GM18517 (cell line): ENCODE measurements around the gene UBE2L5.
A peak's percentile ranks its signal among the peaks of the same experiment; 100 is the strongest.

Source experiments
- ATAC-seq: cut with Tn5 transposase; IDR thresholded peaks from one replicate; pipeline ENCODE4 v1.9.1; 2021; ENCODE audit warnings: mild to moderate bottlenecking, moderate library complexity; ENCODE audit not compliant: unreplicated experiment

Gene UBE2L5

GRCh38 chr13:30404207-30404606 lies 18.1 kb upstream of the UBE2L5 start:
- ATAC-seq: no peak

GRCh38 chr13:30406779-30407416 lies 15.4 kb upstream of the UBE2L5 start:
- ATAC-seq: no peak

- ATAC-seq: peak; percentile 93
These were observed 13.8 kb upstream of the UBE2L5 start for GRCh38 chr13:30408319-30409101.

GRCh38 chr13:30409886-30410704 lies 12.2 kb upstream of the UBE2L5 start:
- ATAC-seq: no peak

- ATAC-seq: no peak
These were observed 11.6 kb upstream of the UBE2L5 start for GRCh38 chr13:30410705-30411125.

DNA sequence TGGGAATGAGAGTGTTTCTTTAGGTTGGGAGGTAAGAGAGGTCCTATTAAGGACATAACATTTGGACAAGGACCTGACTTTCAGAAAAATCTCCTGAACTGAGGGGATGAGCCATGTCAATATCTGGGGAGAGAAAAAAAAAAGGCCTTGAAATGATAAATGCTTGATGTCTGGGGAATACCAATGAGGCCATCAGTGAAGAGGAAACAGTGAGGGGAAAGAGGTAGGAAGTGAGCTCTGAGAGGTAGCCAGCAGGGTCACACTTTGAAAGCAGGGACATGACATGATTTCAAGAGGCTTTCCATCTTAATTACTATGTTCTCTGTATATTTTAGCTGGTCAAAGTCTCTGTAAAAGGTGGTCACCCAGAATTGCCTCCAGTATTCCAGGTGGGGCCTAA lies 9.9 kb upstream of the UBE2L5 start:
- no peak for ATAC-seq

GRCh38 chr13:30413842-30414241 lies 8.5 kb upstream of the UBE2L5 start:
- no peak for ATAC-seq

DNA sequence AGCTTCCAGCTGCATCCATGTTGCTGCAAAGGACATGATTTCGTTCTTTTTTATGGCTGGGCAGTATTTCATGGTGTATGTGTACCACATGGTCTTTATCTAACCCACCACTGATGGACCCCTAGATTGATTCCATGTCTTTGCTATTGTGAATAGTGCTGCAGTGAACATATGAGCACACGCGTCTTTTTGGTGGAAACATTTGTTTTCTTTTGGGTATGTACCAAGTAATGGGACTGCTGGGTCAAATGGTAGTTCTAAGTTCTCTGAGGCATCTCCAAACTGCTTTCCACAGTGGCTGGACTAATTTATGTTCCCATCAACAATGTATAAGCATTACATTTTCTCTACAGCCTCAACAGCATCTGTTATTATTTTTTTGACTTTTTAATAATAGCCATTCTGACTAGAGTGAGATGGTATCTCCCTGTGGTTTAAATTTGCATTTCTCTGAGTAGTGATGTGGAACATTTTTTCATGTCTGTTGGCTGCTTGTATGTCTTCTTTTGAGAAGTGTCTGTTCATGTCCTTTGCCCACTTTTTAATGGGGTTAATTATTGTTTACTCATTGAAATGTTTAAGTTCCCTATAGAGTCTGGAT lies 6.8 kb upstream of the UBE2L5 start:
- peak; percentile 88 for ATAC-seq

- no peak for ATAC-seq
These were observed 5.8 kb upstream of the UBE2L5 start for GRCh38 chr13:30416471-30416870.

DNA sequence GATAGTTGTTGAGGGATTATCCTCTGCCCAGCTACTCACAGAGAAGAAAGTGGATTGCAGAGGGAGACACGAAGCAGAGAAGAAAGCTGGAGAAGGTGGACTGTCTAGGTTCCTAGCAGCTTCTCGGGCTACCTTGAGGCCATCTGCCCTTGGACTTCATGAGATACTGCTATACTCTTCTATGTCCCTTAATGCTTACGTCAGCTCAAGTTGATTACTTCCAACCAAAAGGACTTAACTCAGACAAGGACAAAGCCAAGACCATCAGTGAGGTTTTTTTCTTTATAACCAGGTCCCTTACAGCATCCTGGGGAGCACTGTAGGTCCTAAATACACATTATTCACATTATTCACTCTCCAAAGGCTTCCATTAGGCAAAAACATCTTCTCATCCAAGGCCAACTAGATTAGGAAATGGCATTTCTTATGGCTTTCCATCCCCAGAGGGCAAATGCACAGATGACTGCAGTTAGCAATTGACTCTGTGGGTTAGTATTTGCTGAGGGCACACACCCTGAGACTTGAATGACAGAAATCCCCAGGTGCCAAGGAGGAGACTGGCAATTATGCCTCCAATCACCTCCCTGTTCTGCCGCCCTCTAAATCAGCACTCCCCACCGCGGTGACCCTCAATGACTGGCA lies 4.1 kb upstream of the UBE2L5 start:
- ATAC-seq: no peak

- ATAC-seq: no peak
These were observed 3.4 kb upstream of the UBE2L5 start for GRCh38 chr13:30418717-30419459.

- no peak for ATAC-seq
These were observed 920 bp upstream of the UBE2L5 start for GRCh38 chr13:30421093-30422053.

GRCh38 chr13:30423891-30424290 lies 1.6 kb downstream of the UBE2L5 start:
- no peak for ATAC-seq

GRCh38 chr13:30429235-30429634 lies 6.9 kb downstream of the UBE2L5 start:
- no peak for ATAC-seq

DNA sequence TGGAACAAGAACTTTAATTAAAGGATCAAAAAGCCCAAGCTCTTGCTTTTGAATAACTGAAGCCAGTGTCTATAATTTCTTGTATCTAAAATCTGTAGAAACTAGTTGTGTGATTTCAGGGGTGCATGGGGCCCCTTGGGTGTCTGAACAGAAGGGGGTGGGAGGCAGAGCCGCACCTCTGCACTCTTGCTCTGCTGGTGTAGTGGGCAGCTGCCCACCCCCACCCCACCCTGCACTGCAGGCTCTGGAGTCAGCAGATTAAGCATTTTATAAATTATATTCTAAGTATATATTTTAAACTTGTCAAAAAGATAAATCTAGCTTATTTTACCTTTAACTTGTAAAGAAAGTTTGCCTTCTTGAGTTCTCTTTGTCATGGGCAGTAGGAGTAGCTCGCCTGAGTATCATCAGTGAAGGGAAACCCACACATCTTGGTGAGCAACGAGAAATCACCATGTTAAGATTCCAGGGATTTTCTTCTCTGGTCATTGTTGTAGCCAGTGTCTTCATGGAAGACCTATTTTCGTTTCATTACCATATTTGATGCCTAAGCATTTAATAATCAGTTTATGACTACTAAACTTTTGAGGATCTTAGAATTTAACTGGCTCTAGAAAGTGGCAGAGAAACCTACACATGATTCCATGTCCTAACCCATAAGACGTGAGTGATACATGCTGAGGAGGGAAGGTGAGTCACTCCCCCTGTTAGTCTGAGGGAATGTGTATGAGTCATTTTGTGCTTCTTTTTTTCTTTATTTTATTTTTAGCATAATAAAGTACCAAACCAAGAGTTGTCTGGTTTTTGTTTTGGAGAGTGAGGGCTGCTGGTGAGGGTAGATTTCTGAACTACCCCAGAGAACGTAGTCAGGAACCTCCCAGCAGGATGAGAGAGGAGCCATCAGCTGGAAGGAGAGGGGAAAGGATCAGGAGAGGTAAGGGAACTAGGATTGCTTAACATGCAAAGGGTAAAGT lies 7.7 kb downstream of the UBE2L5 start:
- ATAC-seq: peak; percentile 84

DNA sequence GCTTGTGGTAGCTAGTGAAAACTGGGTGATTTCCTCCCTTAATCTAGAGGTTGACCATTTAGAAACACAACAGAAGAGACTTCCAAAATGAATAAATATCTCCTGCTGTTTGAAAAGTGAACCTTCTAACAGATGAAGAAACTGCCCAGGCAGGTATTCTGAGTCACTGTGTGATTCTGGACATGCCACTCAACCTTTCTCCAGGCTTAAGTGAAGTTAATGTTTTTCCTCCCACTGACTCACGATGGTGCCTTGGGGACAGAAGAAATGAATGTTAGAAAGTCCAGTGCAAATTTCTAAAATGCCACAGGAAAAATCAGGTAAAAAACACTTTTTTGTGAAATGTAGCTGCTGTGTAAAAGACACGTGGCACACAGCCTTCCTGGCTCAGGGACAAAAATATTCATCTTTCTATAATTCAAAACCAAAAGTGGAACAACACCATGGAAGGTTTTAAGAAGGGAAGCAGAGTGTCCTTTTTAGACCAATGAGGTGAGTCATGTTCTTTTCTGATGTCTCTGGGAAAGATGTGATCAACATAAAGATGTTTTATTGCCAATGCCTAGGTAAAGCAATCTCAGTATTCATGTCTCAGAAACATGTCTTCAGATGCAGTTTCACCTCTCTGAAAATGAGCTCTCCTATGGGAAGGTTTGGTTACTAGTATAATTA lies 9.1 kb downstream of the UBE2L5 start:
- no peak for ATAC-seq

- ATAC-seq: no peak
These were observed 13.7 kb downstream of the UBE2L5 start for GRCh38 chr13:30435911-30436451.
